Kidney tubule cell (primary cell): ENCODE measurements around the gene PPP6R2.

Experiments used
- DNase-seq: peaks from one replicate; pipeline ENCODE4 v3.0.0-alpha.2; 2018; ENCODE audit warnings: low spot score

PPP6R2 gene

GRCh38 chr22:50471197-50471847 lies 128.2 kb downstream of the PPP6R2 start:
- no peak for DNase-seq

GRCh38 chr22:50471962-50472361 lies 128.8 kb downstream of the PPP6R2 start:
- no peak for DNase-seq

GRCh38 chr22:50473088-50473487 lies 130.0 kb downstream of the PPP6R2 start:
- DNase-seq = peak; percentile 43

GRCh38 chr22:50473855-50474671 lies 130.9 kb downstream of the PPP6R2 start:
- DNase-seq = peak; percentile 58

- peak; percentile 91 for DNase-seq
Observed at GRCh38 chr22:50474710-50475651, 131.9 kb downstream of the PPP6R2 start, which contains the start of gene SBF1. TSS of gene SBF1 (minus strand) at chr22:50475035. CDS start at chr22:50474840, 195 bp downstream.

- no peak for DNase-seq
Observed at GRCh38 chr22:50475652-50476002, 132.5 kb downstream of the PPP6R2 start.

GRCh38 chr22:50476868-50477267 lies 133.7 kb downstream of the PPP6R2 start:
- no peak for DNase-seq

- DNase-seq = no peak
Observed at GRCh38 chr22:50477923-50478322, 134.8 kb downstream of the PPP6R2 start.

GRCh38 chr22:50479721-50480120 lies 136.6 kb downstream of the PPP6R2 start:
- DNase-seq = no peak

- DNase-seq = no peak
Observed at GRCh38 chr22:50481045-50481439, 137.9 kb downstream of the PPP6R2 start.

GRCh38 chr22:50481440-50482106 lies 138.4 kb downstream of the PPP6R2 start, which contains the start of gene ADM2:
TSS of gene ADM2 (plus strand) at chr22:50481543. CDS start at chr22:50481848, 305 bp downstream.
- no peak for DNase-seq

- no peak for DNase-seq
Observed at GRCh38 chr22:50482107-50483074, 139.3 kb downstream of the PPP6R2 start.

- DNase-seq = no peak
Observed at GRCh38 chr22:50483106-50483505, 140.0 kb downstream of the PPP6R2 start.

- DNase-seq = no peak
Observed at GRCh38 chr22:50483556-50483955, 140.4 kb downstream of the PPP6R2 start.

- DNase-seq = peak; percentile 47
Observed at GRCh38 chr22:50483977-50484853, 141.1 kb downstream of the PPP6R2 start.

- DNase-seq = peak; percentile 48
Observed at GRCh38 chr22:50485221-50486131, 142.3 kb downstream of the PPP6R2 start.

- DNase-seq = peak; percentile 84
Observed at GRCh38 chr22:50486561-50487289, 143.6 kb downstream of the PPP6R2 start, which contains the start of gene MIOX. TSS of gene MIOX (plus strand) at chr22:50486859. CDS start at chr22:50486898, 39 bp downstream.
